IPS DF 19.7 (cell line): ENCODE data around the gene FASTK.
A peak's percentile ranks its signal among the peaks of the same experiment; 100 is the strongest.

Experiments
- DNase-seq: peaks from one replicate; pipeline ENCODE4 v3.0.0-alpha.2; 2013; ENCODE audit warnings: low read depth, low spot score

The FASTK gene

DNA sequence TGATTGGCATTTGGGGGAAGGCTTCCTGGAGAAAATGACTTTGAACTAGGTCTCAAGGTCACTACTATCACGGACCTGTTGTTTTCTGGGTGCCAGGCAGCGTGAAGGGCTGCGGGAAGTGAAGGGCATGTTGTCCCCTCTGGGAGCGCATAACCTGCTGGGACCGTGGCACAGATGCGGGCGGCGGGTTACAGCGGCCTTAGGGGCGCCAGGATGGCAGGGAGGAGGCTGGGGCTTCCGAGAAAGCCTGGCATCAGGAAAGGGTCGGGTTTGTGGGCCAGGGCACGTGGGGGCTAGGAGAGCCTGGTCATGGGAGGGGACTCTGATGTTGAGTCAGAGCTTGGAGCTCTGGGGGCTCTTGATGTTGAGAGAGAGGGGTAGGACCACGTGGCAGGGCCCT is 15.1 kb downstream of the FASTK start:
- DNase-seq, result no peak

DNA sequence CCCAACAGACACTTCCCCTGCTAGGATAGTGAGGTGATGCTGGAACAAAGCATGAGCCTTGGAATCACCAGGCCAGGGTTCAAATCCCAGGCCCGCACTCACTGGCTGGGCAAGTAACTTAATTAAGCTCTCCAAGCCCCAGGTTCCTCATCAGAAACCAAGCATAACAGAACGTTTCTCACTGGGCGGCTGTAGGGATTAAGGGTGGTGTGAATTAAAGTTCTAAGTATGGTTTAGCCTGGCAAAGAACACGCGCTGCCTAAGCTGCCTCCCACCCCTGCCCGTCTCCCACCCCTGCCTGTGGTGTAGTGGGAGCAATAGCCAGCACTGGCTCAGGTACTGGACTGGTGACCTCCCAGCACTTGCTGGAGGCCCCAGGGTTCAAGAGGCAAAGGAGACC is 15.6 kb downstream of the FASTK start:
- DNase-seq, result no peak

DNA sequence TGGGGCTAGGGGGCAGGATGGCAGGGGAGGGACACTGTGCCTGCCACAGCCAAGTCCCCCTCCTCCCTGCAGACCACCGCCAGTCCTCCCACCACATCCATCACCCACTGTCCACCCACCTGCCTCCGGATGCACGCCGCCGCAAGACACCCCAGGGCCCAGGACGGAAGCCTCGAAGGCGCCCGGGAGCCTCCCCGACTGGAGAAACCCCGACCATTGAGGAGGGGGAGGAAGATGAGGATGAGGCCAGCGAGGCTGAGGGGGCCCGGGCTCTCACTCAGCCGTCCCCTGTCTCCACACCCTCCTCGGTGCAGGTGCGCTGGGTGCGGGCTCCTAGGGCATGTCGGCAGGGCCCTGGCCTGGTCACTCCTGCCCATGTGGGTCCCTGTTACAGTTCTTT is 16.2 kb downstream of the FASTK start:
- DNase-seq, result no peak

DNA sequence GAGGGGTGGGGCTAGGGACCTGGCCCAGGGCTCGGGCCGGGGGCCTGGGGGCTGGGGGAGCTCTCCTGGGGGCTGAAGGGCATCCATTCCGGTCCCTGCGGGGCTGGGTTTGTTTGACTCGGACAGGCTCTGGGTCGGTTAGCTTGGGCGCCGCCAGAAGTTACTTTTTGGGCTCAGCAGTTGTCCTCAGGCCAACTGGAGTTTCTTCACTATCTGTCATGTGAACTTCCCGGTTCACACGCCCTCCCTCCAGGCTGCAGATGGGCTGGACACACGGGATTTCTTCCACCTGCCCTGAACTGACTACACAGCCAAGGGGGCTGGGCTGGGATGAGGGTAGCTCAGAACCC is 17.4 kb downstream of the FASTK start:
- DNase-seq, result no peak

DNA sequence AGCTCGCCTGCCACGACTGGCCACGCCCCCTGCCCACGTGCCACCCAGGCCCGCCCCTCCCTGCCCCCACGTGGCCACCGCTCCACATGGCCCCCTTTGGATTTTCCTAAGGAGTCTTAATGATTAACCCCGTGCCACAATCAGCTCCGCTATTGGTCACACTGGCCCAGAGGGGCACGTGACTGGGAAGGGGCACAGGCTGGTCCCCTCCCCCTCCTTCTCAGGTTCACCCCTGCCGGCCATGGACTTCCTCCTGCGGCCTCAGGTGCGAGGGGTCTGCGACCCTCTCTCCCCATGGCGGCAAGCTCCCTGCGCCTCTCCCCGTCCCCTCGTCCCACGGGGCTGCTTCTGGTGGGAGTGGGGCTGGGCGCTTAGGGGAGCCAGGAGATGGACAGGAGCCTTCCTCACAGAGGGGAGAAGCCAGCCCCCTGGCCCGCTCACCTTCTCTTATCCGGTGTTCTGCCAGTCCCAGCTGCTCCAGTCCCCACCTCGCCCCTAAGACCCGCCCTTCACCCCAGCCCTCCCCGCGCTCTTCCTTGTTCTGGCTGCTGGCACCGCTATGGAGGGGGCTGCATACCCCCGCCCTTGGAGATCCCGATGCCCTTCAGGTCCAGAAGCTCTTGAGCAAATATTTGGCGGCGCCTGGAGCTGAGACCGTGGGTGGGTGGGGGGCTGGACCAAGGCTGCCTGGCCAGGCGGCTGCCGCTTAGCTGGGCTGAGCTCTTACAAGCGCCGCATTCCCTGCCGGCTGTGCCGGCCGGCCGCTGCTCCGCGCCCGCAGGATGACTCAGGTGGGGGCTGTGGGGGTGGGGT is 18.0 kb downstream of the FASTK start:
- DNase-seq, result peak; percentile 90

DNA sequence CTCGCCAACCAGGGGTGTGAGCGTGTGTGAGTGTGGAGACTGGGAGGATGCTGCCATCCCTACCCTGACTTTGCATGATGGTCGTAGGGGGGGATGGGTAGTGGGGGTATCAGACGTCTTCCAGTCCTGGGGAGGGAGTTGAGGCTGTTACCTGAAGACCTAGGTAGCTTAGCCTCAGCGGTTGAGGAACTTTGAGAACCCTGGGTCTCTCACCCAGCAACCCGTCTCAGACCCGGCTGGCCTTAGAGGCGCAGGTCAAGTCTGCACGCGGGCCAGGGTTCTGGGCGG is 18.6 kb downstream of the FASTK start:
- DNase-seq, result no peak

DNA sequence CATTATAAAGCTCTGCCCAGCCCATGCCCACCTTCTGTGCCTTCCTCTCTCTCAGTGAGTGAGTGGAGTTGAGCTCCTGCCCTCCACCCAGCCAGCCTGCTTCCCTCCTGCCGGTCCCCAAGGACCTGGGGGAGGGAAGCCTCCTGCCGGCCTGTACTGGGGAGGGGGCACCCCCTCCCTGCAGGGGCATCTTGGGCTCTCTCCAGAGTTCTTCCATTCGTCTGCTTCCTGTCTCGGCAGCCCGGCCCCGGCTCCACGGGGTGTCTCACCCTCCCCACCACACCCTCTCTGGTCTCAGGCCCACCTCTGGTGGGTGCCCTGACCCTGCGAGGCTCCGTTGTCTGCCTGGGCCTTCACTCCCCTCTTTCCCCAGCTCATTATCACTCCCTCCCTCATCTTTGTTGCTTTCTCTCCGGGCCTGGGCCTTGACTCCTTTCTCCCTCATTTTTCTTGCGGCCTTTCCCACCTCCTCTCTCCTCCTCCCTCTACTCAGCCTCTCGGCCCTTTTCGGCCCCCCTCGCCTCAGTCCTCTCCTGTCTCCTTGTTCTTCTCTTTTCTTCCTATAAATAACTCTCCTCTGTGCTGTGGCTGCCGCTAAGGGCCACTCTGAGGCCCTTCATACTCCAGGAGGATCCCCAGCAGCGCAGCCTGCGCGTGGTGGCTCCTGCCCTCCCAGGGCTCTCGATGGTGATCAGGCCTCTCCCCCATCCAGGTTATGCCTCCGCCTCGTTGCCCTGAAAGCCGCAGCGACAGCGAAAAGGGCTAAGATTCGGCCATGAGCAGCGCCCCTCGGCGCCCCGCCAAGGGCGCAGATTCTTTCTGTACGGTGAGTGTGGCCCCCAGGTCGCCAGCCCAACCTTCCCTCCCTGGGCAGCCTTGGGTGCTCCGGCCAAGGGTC is 19.1 kb downstream of the FASTK start:
- no peak for DNase-seq

DNA sequence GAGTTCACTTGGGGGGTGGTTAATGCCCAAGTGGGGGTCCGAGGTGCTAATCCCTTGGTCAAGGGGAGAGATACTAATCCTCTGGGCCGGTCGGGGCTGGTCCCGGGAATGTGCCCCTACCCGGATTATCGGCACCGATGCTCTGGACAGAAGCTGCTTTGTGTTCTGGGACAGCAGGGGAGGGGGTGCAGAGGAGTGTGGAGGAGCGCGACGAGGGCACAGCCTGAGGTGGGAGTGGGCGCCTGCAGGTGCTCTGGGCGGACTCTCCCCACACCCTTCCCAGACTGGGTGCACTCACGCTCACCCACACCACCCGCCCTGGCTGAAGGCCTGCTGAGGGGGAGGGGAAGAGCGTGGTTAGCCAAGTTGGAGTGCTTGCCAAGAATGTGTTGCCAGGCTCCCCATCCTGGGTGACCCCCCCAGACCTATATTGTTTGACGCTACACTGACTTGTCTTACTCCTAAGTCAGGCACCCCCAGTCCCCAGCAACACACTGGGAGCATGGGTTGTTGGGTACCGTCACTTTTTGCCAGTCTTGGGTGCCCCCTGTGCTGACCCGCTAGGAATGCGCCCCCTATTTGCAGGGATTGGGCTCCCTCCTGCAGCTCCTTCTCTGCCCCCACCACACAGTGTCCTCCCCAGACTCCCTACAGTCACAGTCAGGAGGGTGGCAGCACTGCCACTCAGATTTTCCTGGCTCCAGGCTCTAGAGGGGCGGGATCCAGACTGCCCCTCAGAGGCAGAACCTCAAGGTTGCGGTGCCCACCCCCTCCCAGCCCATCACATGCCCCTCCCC is 20.0 kb downstream of the FASTK start:
- no peak for DNase-seq

DNA sequence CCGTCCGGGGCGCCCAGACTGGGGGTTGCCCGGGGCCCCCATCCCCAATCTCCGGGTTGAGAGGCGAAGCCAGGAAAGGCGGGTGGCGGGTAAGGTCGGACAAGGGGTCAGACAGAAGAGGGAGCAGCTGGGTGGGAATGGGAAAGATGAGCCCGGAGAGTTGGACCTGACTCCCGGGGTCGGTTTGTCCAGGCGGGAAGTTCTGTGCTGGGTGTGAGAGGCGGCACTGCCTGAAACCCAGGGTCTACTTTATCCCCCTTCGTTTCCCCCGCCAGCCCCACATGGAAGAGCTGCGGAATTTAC is 20.5 kb downstream of the FASTK start:
- DNase-seq, result no peak

DNA sequence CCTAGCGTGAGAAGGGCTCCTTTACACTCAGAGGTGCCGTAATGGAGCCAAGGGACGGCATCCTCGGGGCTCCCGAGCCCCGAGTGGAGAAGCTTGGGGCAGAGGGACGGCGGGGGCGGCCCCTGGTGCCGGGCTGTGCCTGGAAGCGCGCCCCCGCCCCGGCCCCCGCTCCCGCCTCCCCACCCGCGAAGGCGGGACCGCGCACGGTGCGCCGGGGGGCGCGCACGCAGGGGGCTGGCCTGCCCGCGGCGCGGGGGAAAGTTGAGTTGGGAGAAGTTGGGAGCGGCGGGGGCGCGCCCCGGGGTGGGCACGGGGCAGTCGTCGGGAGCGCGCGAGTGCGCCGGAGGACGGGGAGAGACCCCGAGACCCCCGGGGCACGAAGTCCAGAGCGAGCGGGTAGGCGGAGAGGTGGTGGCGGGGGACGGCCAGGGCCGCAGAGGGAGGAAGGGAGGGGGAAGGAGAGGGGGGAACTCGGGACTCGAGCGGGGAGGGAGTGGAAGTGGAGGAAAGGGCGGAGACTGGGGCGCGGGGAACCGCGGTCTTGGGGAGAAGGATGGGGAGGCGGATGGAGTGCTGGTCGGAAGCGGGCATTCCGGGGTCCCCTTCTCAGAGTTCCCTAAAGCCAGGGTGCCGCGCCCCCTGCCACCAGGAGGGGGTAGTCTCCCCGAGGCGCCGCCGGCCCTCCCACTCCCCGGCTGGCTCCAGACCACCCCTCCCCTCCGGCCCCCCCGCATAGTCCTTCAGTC is 21.1 kb downstream of the FASTK start, which contains the start of gene SLC4A2:
SLC4A2 (plus strand) TSS at position 223 of the 746 bp plus-strand sequence. CDS start 2,399 bp downstream, outside the sequence.
- DNase-seq, result no peak

DNA sequence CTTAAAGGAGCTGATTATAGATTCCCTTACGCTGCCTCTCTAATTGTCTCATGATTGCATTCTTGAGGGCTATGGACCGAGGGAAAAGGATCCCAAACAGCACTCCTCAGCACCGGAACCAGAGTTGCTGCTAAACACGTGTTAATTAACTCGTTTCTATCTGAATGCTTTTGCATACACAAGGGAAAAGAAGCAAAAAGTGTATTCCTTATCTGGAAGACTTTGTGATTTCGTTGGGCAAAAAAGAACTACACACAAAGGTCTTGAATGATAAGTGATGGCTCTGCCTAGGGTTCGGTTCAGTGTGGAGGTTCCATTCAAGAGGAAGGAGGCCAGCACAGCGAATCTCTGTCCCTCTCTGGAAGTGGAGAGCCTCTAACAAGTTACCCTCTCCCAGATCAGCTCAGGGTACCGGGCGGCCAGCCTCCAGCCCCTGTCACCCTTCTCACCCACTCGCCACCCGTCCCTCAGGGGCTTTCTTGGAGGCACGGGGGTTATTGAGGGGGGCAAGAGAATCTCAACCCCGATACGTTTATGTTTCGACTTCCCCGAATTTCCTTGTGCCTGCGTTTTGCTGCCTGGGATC is 21.7 kb downstream of the FASTK start:
- no peak for DNase-seq

DNA sequence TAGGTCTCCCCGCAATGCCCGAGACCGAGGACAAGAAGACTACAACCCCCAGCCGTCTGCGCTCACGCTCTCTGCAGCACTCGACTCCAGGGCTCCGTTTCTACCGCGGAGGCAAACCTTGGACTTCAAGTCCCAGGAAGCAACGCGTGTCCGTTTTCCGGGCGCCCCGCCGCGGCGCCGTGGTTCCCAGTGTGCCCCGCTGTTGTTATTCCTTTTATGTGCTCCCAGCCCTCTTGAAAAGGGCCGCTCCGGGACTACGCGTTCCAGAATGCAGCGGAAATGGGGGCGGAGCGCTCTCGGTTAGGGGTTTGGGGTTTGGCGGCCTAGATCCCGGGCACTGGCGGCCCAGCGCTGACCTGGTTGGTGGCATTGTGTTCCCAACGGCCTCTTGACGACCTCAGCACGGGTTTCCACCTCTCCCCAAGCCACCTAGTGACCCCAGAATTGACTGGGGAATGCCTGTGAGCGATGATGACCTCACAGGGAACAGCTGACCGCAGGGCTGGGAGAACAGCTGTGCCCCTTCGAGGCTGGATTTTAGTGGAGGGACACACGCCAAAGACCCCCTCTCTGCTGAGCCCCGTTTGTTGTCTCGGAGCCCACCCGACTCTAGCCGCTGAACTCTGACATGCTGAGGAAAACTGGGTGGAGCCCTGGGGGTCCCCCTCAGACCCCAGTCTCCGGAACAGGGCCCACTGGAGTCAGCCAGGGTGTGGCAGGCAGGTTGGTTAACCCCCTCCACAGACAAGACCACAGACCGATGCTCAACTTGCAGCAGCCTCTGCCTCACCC is 22.4 kb downstream of the FASTK start:
- DNase-seq, result peak; percentile 100

DNA sequence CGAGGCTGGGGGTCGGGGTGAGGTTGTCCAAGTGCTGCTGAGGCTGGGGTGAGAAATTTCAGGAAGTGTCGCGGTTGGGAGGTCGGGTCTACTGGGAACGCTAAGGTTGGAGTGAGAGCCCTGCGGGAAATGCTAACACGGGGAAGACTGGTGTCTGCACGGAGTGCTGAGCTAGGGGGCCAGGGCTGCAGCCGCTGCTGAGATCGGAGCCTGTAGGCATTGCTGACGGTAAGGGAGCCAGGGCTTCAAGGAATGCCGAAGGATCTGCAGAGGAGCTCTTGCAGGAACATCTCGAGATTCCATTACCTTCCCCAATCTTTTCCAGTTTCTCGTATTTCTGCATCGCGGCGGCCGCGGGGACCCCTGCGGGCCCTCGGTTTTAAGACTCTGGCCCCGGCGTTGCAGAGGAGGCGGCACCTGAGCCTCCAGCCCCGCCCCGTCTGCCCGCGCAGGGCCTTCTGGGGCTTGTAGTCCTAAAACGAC is 23.1 kb downstream of the FASTK start, which contains the start of gene CDK5:
CDK5 (minus strand) TSS at position 392 of the 483 bp plus-strand sequence; CDS start at position 343, 49 bp downstream.
- no peak for DNase-seq

DNA sequence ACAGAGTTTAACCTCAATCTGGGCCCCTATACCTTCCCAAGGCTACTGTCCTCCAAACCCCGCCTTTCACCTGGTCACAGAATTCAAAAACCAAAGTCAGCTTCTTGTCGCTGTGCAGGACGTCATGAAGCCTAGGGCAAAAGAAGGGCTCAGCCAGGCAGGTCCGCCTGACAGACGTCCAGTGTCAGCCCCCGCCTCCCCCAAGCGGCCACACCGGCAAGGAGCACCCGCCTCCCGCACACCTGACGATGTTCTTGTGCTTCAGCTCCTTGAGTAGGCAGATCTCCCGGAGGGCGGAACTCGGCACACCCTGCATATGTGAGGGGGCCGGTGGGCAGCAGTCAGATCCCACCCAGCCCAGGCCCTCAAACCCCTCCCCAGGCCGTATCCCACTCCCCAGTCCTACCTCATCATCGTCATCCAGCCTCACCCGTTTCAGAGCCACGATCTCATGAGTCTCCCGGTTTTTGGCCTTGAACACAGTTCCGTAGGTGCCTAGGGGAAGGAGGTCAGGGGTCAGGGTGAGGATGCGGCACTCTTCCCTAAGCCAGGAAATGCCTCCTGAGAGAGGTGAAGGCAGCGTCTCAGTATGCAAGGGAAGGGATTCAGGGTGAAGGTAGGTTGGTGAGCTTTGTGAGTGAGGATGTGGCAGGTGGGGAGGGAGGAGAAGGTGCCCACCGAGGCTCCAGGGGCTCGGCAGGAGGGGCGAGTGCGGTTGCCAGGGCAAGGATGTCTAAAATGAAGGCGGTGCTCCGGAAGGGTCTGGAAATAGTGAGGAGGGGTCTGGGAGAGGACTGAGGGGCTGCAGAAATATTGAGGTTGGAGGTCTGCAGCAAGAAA is 23.7 kb downstream of the FASTK start:
- DNase-seq, result no peak

DNA sequence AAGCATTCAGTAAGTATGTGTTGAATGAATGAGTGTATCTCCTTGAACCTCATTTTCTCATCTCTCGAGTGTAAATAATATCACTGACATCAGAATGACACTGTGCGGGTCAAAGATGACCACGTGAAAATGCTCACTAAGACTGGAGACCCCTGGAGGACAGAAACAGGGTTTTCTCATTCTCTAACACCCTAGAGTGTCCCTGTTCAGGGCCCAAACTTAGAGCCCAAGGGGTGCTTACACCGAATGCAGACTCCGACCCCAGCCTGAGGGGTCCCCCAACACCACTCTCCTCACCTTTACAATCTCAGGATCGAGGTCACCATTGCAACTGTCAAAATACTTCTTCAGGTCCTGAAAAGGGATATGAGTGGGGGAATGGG is 24.3 kb downstream of the FASTK start:
- no peak for DNase-seq

DNA sequence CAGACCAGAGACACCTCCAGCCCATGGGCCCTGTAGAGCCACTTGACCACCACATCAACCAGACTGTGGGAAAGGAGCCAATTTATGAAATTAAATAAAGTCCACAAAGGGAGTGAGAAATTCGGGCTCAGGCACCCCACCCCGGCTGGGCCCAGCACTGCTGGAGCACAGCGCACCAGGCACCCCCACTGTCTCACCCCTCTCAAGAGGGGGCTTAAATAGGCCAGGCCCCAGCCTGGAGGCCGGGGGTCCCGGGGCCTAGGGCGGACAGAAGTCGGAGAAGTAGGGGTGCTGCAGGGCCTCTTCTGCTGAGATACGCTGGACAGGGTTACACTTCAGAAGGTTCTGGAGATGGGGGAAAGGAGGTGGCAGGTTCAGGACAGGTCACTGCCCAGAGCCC is 26.9 kb downstream of the FASTK start:
- DNase-seq, result no peak

DNA sequence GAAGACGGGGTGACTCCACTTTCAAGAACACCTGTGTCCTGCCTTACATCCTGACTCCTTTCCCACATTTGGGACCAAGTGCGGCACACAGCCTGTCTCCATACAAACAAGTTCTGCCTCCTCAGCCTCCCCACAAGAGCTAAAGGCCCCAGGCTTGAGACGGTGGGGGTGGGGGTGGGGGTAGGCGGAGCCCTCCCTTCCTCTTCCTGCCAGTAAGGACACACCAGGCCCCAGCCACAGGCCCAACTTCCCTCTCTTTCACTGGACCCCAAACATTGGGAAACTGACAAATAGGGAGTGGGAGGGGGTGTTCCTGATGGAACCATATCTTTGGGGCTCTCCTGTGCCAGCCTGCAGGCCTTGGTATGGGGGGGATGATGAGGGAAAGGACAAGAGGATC is 27.5 kb downstream of the FASTK start:
- no peak for DNase-seq

DNA sequence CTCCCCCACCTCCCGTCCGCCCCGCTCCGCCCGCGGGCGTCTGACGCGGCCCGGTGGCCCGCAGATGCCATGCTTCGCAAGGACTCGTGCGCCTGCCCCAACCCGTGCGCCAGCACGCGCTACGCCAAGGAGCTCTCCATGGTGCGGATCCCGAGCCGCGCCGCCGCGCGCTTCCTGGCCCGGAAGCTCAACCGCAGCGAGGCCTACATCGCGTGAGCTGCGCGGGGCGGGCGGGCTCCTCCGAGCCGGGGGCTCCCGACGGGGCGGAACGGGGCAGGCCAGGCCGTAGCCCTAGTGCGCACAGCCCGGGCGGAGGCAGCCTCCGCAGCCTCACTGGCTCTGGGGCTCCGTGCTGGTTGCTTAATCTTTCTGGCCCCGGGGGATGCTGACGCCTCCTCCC is 29.5 kb downstream of the FASTK start:
- no peak for DNase-seq

DNA sequence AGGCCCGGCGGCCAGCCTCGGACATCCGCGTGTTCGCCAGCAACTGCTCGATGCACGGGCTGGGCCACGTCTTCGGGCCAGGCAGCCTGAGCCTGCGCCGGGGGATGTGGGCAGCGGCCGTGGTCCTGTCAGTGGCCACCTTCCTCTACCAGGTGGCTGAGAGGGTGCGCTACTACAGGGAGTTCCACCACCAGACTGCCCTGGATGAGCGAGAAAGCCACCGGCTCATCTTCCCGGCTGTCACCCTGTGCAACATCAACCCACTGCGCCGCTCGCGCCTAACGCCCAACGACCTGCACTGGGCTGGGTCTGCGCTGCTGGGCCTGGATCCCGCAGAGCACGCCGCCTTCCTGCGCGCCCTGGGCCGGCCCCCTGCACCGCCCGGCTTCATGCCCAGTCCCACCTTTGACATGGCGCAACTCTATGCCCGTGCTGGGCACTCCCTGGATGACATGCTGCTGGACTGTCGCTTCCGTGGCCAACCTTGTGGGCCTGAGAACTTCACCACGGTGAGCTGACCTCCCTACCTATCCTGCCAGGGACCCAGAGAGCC is 31.6 kb downstream of the FASTK start:
- DNase-seq, result no peak
